NCI-H460 (cell line): ENCODE measurements around the gene MYCBPAP. TPM values are rescaled to one million over a fixed set of nuclear protein-coding genes. Genes with fewer than 3 reads are reported as not detected.

Experiments used
- DNase-seq: peaks from one replicate; pipeline ENCODE4 v3.0.0-alpha.2; 2016; ENCODE audit warnings: low read depth; ENCODE audit errors: extremely low read depth
- total RNA-seq: library from RNA; depleted of rRNA; stranded (reverse); fragments of >200 nt; shearing (Covaris generic); gene quantifications from 2 replicates; pipeline ENCODE4 v1.2.3, GENCODE V29; 2014

The MYCBPAP gene
- total RNA-seq, 1 experiment from 2014 or later: 0.89 TPM

DNA sequence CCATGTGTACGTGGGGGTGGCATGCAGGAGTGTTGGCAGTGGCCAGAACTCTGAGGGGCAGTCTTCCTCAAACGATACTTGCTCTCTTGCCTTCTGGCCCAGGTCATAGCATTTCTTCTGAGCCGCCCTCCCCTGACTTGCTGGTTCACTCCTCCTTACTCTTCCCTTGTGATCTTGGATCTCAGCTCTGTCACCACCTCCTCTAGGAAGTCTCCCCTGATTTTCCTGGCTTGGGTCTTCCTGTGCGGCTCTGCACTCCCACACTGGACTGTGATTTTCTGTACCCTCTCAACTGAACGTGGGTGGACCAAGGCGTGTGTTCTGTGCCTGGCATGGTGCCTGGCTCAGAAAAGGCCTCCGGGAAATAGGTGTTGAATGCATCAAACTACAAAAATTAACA, 27.2 kb downstream of the MYCBPAP start:
- DNase-seq: no peak

DNA sequence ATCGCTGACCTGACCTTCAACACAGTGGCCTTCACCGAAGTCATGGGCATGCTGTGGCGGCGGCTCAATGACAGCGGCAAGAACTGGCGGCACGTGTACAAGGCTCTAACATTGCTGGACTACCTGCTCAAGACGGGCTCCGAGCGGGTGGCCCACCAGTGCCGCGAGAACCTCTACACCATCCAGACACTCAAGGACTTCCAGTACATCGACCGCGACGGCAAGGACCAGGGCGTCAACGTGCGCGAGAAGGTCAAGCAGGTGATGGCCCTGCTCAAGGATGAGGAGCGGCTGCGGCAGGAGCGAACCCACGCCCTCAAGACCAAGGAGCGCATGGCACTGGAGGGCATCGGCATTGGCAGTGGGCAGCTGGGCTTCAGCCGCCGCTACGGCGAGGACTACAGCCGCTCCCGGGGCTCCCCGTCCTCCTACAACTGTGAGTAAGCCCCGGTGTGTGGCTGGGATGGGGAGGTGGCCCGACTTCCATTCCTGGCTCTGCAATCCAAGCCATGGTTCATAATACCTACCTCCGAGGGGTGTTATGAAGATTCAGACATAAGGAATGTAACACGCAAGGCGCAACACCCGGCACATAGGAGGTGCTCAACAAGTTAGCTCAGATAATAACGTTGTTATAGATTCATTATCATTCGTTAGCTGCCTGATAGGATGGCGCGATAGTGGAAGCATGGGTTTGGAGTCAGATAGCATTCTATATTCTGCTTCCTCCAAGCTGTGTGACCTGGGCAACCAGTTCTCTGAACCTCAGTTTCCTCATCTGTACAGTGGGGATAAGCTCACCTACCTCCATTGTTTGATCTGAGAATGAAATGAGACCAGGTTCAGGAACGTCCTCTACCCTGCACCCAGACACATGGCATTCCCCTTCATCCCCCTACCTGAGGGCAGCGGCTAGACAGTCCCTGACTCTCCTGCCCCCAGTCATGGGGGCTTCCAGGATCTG, 28.7 kb downstream of the MYCBPAP start:
- DNase-seq: no peak

DNA sequence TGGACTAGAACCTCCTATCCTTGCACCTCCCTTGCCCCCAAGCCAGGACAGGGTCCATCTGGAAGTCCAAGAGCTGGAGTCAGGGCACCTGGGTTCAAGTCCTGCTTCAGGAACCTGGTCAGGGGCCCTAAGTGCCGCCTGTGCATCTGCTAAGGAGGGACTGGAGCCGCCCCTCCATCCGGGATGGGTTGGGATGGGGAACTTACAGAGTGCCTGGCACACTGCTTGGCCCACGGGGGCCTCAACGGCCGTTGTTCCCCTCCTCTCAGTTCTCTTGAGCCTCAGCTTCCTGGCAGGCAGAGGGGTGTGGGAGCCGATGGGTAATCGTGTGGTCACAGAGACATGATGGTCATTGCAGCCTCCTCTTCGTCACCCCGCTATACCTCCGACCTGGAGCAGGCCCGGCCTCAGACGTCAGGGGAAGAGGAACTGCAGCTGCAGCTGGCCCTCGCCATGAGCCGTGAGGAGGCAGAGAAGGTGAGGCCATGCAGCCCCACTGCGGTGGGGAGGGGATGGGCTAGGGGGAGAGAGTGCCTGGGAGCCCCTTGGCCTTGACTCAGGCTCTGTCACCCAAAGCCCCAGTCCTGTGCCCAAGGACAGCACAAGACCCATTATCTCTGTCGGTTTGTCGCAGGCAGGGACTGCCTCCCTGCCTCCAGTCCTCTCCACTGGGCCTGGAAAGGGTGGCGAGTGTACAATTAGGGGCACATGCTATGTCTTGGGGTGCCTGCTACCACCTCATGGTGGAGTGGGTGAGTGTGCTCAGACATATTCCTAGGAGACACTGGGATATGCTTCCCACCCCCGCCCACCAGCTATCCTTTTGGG, 29.7 kb downstream of the MYCBPAP start:
- DNase-seq: no peak

DNA sequence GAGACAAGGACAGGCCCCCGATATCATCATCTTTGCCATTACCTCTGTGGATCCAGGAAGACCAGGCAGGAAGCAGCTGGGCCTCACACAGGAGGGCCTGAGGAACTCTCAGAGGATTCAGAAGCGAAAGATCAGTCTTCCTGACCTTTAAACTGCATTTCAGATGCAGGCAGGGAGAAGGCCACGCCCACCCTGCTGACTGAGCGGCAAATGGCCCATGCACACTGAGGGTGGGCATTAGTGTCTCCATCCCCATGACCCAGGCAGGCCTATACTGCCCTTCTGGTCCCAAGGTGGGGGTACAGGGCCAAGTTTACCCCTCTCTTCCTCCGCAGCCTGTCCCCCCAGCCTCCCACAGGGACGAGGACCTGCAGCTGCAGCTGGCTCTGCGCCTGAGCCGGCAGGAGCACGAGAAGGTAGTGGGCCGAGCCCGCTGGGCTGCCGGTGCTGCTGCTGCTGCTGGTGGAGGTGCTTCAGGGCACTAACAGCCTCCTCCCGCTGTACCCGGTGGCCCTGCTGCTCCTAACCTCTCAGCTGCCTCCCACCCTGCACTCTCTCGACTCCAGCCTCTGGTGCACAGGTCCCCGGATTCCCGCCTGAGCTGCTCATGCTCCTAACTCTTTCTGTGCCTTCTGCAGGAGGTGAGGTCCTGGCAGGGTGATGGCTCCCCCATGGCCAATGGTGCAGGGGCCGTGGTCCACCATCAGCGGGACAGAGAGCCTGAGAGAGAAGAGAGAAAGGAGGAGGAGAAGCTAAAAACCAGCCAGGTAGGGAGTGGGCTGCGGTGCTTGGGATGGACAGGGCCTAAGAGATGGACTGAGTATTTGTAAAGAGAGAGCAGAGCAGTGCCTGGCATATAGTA, 30.5 kb downstream of the MYCBPAP start:
- no peak for DNase-seq

DNA sequence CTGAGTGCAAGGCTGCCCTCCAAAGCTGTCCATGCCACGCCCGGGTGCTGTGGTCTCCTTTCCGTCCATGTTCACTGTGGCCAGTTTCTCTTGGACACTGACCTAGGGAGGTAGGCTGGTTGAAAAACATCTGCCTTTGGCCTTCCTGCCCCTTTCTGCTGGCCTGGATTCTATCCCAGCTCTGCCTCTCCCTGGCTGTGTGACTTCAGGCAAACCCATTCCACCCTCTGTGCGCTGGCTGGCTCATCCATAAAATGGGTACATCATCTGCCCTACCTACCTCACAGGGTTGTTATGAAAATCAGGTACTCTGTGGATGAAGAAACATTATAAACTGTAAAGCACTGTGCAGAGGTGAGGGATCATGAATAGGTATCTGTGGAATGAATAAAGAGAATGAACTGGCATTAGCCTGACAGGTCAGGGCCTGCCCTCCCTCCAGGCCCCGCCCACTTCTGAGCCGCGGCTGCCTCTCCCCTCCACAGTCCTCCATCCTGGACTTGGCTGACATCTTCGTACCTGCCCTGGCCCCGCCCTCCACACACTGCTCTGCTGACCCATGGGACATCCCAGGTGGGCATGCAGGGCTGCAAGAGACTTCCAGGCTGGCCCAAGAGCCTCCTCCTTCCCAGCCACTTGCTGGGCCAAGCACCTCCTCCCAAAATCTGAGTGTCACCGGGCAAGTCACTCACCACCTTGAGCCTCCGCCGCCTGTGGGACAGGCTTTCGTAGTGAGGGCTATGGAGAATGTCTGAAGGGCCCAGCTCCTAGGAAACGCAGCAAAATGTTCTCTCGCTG, 31.7 kb downstream of the MYCBPAP start:
- DNase-seq: no peak

DNA sequence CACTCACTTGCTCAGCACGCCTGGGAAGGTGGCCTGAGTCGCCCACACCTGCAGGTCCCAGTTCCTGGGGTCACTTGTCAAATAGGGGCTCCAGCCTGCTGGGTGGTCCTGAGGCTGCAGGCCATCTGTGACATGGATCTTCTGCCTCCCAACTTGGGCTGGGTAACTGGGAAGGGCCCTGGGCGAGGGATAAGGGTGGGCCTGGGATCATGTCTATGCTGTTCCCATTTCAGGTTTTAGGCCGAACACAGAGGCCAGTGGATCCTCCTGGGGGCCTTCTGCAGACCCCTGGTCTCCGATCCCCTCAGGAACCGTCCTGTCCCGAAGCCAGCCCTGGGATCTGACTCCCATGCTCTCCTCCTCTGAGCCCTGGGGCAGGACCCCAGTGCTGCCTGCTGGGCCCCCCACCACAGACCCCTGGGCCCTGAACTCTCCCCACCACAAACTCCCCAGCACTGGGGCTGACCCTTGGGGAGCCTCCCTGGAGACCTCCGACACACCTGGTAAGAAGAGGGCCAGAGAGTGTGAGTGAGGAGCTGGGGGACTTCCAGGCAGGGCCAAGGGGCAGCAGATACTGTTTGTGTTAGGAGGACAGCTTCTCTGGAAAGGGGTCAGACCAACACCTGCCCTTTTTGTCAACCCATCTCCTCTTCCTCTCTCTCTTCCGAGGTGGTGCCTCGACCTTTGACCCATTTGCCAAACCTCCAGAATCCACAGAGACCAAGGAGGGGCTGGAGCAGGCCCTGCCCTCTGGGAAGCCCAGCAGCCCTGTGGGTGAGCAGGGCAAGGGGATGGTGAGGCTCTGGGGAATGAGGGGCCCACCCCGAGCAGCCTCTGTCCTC, 32.5 kb downstream of the MYCBPAP start:
- DNase-seq: no peak

DNA sequence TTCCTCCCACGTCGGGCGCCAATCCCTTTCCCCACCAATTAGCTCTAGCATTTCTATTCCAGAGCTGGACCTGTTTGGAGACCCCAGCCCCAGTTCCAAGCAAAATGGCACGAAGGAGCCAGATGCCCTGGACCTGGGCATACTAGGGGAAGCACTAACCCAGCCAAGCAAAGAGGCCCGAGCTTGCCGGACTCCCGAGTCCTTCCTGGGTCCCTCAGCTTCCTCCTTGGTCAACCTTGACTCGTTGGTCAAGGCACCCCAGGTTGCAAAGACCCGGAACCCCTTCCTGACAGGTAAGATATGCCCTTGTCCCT, 33.1 kb downstream of the MYCBPAP start:
- DNase-seq: no peak

DNA sequence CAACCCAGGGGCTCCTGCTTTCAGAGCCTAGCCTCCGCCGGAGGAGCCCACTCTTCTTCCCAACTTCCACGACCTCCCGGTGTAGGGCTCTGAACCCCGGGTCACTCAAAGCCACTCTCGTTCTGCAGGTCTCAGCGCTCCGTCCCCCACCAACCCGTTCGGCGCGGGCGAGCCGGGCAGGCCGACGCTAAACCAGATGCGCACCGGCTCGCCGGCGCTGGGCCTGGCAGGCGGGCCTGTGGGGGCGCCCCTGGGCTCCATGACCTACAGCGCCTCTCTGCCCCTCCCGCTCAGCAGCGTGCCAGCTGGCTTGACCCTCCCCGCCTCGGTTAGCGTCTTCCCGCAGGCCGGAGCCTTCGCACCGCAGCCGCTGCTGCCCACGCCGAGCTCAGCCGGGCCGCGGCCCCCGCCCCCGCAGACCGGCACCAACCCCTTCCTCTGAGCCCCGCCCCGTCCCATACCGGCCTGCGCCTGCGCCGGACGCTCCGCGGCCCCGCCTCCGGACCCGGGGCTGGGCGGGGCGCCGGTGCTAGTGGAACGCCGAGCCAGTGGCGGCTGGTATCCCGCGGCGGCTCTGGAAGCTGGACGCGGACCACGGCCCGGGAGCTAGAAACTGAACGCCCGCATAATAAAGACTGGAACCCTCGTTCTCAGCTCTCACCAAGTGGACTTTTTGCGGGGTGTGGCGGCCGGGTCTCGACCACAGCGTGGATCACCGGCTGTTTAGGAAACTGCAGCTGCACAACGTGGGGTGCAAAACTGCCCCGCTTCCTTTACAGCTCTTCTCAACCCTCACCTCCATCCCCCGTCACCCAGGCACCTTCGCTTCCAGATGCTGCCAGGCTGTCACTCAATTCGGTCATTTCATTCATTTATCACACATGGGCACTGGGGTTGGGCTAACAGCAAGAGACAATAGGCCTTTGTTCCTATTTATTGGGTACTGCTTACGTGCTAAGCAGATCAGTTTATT, 33.8 kb downstream of the MYCBPAP start:
- DNase-seq: peak; percentile 85

DNA sequence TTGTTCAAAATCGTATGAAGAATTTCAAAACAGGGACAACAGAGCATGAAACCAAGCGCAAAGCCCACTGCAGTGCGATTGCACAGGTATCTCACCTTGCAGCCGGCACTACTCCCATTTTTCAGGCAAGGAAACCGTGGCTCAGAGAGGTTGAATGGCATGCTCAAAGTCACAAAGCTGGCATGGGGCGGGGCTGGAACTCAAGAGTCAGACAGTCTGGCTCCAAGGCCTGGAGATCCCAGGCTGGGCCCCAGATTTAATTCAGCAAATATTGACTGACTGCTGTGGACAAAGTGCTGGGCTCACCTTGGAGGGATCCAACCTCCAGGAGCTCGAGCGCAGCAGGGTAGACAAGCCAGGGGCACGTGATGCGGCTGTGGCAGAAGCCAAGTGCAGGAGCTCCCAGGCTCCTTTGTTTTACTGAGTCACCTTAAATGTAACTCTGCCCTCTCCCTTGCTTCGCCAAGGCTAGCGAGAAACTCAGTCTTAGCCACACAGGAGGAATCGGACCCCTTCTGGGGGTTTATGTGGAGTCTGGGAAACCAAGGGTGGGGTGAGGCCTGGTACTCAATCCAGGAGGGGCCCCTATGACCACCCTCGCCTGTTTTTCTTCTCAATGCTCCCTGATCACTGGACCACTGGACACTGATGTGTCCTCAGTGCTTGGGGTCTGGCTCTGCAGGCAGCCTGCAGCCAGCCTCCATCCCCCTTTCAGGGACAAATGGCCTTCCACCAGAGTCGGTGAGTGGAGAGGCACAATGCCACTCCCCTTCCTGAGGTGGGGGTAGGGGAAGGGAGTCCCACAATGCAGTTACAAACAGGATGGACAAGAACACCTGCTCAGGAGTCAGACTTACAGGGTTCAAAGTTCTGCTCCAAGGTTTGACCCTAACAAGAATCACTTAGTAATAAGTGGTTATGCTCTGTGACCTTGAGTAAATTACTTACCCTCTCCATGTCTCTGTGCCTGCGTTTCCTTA, 34.8 kb downstream of the MYCBPAP start:
- no peak for DNase-seq

DNA sequence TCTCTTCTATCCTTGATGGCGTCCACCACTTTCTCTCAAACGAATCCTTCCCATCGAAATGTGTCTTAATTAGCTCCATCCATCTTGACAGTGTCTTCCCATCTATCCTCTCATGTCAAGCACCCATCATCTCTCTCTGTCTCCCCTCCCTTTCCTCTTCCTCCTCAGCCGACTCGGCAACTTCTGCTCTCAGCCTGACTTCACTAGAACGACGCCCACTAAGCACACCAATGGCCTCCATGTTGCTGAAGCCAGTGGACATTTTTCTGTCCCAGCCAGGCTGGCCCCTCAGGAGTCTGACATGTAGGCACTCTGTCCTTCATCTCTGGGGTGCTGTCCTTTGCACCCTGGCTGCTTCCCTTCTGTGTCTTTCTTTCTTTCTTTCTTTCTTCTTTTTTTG, 36.3 kb downstream of the MYCBPAP start:
- no peak for DNase-seq

DNA sequence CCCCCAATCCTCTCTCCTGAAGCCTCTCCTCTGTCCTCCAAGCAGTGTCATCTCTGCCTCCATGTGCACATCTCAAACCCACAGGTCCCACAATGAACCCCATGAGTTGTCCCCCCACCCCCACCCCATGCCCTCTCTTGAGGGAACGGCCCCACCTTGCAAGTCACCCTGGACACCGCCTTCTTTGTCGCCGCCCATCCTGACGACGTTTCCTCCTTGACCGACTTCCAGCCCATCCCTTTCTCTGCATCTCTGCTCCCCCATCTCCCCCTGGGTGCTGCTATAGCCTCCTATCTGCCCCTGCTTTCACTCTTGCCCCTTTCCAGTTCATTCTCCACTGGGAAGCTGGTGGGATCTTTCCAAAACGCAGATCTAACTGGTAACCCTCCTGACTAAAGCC, 37.1 kb downstream of the MYCBPAP start:
- no peak for DNase-seq

DNA sequence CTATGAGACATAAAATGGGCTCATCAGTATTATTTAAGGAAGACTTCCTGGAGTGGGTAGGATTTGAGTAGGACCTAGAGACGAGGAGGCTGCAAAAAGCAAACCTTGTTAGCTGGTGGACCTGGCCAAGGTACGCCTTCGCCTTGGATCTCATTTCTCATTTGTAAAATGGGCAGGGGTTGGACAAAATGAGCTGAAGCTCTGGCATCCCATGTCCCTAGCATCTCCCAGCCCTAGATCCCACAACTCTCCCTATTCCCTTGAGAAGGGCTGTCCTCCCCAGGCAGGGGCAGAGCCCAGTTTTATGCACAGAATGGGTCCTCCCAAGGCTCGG, 38.4 kb downstream of the MYCBPAP start:
- no peak for DNase-seq

DNA sequence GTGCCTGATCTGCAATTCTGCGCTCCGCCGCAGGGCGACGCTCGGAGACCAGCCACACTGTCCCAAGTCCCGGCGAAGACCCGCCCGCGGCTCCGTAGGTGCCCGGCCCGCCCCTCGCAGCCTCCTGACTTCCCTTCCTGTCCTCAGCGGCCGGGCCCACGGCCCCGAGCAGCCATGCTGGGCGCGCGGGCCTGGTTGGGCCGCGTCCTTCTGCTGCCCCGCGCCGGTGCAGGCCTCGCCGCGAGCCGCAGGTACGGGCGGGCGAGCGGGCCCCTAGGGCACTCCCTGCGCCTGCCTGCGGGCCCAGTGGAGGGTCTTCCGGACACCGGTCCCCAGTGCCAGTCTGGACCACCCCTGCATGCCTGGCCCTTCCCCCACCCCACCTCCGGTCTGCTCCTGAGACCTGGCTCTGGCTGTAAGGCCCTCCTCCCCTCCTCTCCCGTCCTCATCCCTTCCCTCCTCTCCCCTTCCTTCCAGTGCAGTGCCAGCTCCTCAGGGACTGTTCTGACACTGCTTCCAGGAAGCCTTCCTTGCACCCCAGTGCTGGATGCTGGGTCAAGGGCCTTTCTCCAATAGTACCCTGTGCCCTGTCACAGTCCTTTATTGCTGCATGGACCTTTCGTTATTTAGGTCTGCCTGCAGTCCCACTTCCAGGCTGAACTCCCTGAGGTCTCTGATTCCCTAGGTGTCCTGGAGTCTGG, 38.9 kb downstream of the MYCBPAP start, which contains the start of gene SPATA20:
Gene SPATA20, plus strand, starts transcription at position 140 of the 701 bp plus-strand sequence. Its CDS starts 35 bp downstream, at position 175.
- peak; percentile 89 for DNase-seq

DNA sequence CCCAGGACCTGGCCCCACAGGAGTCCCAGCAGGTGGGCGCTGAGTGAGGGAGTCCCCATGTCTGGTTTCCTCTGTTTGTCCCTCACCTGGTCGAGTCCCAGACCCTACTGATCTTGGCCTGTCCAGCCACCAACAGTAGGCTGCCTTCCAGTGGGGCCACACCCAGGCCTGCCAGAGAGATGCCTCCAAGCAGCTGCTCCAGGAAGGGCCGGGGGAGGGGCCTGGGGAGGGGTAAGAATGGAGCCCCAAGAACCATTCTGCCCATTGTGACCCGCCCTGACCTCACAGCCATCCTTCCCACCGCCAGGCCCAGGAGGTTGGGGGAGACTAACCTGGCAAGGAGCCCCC, 39.5 kb downstream of the MYCBPAP start:
- no peak for DNase-seq

DNA sequence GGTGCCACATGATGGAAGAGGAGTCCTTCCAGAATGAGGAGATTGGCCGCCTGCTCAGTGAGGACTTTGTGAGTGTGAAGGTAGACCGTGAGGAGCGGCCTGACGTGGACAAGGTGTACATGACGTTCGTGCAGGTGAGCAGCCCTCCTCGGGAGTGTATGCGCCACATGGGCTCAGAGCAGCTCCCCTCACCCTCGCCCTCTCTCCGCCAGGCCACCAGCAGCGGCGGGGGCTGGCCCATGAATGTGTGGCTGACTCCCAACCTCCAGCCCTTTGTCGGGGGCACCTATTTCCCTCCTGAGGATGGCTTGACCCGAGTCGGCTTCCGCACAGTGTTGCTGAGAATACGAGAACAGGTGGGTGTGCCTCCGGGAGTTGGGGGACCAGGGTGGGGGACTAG, 40.6 kb downstream of the MYCBPAP start:
- DNase-seq: no peak

DNA sequence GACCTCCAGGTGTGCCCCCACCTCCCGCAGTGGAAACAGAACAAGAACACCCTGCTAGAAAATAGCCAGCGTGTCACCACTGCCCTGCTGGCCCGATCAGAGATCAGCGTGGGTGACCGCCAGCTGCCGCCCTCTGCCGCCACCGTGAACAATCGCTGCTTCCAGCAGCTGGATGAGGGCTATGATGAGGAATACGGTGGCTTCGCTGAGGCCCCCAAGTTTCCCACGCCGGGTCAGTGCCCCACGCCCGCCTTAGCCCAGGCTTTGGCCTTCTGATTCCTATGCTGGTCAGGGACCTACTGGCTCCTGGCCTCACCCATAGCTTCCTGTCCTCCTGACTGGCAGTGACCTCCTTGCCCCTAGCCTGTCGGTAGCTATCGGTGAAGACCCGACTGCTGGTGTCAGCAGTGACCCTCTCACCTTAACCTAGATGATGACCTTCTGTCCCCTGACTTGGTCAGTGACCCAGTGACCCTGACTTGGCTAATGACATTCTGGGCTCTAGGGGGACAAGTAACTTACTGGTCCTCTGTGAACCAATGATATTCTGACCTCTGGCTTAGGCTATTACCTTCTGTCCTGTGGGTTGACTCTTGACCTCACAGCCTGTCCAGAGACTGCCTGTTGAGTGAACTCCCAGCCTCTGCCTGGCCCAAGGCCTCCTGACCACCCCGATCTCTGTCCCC, 41.2 kb downstream of the MYCBPAP start:
- DNase-seq: no peak
